ENCODE results near the gene ATP6V1A. TPM values are rescaled to one million over a fixed set of nuclear protein-coding genes. Genes with fewer than 3 reads are reported as not detected.

The ATP6V1A gene
- total and polyA plus RNA-seq, 10 donors: 13.3 to 109 (median 81.8) TPM

DNA sequence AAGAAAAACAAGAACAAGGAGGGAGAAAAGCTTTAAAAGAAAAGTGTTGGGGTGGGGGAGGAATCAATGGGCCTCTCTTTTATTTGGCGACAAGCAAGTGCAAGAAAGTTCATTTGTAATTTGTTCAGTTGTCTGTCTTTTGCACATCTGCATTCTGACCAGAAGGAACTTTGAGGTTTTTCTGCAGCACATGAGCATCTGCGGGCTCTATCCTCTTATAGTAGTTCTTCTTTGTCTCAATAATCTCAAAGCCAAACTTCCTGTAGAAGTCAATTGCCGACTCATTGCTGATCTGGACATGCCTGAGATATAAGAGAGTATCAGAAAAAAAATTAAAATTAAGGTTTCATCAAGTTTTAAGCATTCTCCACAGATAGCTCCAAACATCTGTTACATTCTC, 25.2 kb upstream of the ATP6V1A start:
- no peak overlapping the region for H3K4me3 ChIP-seq
- H3K4me1 ChIP-seq: peaks cover 0 to 8% (median 0%) of the 10 kb centered on the region in 6 donors
- intact Hi-C loops (cut with DNase I; ENCODE audit: low total_unique reads): no loop called here
- H3K9me3 ChIP-seq: no peaks in the 10 kb centered on the region
- H3K27me3 ChIP-seq (replicated peaks in 1 of 7): no peaks in the 10 kb centered on the region
- DNase-seq: no peak
- WGBS, 5 donors: 29 to 51% (median 47%) methylated on average over 3 of the region's 3 CpGs
- H3K36me3 ChIP-seq: peaks cover 0 to 65% (median 30%) of the 10 kb centered on the region in 6 donors
- TF ChIP-seq POLR2AphosphoS5 (IDR thresholded peaks at IDR 0.05) (no peak), POLR2A (IDR thresholded peaks at IDR 0.05) (no peak)
- TF ChIP-seq, protein P1, sequence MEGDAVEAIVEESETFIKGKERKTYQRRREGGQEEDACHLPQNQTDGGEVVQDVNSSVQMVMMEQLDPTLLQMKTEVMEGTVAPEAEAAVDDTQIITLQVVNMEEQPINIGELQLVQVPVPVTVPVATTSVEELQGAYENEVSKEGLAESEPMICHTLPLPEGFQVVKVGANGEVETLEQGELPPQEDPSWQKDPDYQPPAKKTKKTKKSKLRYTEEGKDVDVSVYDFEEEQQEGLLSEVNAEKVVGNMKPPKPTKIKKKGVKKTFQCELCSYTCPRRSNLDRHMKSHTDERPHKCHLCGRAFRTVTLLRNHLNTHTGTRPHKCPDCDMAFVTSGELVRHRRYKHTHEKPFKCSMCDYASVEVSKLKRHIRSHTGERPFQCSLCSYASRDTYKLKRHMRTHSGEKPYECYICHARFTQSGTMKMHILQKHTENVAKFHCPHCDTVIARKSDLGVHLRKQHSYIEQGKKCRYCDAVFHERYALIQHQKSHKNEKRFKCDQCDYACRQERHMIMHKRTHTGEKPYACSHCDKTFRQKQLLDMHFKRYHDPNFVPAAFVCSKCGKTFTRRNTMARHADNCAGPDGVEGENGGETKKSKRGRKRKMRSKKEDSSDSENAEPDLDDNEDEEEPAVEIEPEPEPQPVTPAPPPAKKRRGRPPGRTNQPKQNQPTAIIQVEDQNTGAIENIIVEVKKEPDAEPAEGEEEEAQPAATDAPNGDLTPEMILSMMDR (IDR thresholded peaks at IDR 0.05 in 8 of 11, conservative IDR thresholded peaks at IDR 0.05 in 3 of 11): no peak
- no peak overlapping the region for H3K27ac ChIP-seq

GRCh38 chr3:113728661-113729060, 18.2 kb upstream of the ATP6V1A start:
- WGBS, 5 donors: 91 to 100% (median 97%) methylated on average over 2 of the region's 2 CpGs
- no peak overlapping the region for H3K27ac ChIP-seq
- no peak for DNase-seq
- peaks cover 0 to 41% (median 0%) of the 10 kb centered on the region in 6 donors for H3K4me1 ChIP-seq
- H3K27me3 ChIP-seq (replicated peaks in 1 of 7): no peaks in the 10 kb centered on the region
- no peaks in the 10 kb centered on the region for H3K9me3 ChIP-seq
- H3K4me3 ChIP-seq: no peak overlapping the region
- TF ChIP-seq POLR2AphosphoS5 (IDR thresholded peaks at IDR 0.05) (no peak), POLR2A (IDR thresholded peaks at IDR 0.05) (no peak)
- TF ChIP-seq, protein P1 (IDR thresholded peaks at IDR 0.05 in 8 of 11, conservative IDR thresholded peaks at IDR 0.05 in 3 of 11): no peak
- peaks cover 0 to 27% (median 2%) of the 10 kb centered on the region in 6 donors for H3K36me3 ChIP-seq
- intact Hi-C loops (cut with DNase I; ENCODE audit: low total_unique reads): no loop called here

GRCh38 chr3:113730550-113730949, 16.3 kb upstream of the ATP6V1A start:
- intact Hi-C loops (cut with DNase I; ENCODE audit: low total_unique reads): loop anchor here (10.0 kb wide), 1 partner anchor 184 kb away; no protein-coding TSS in a partner anchor
- H3K27ac ChIP-seq: no peak overlapping the region
- WGBS, 5 donors: 92 to 100% (median 97%) methylated on average over 1 of the region's 1 CpG
- peaks cover 0 to 23% (median 2%) of the 10 kb centered on the region in 6 donors for H3K36me3 ChIP-seq
- DNase-seq: no peak
- H3K4me1 ChIP-seq: peaks cover 0 to 56% (median 4%) of the 10 kb centered on the region in 6 donors
- no peaks in the 10 kb centered on the region for H3K9me3 ChIP-seq
- TF ChIP-seq POLR2A (IDR thresholded peaks at IDR 0.05): no peak
- no peak for TF ChIP-seq POLR2AphosphoS5 (IDR thresholded peaks at IDR 0.05)
- TF ChIP-seq, protein P1 (IDR thresholded peaks at IDR 0.05 in 8 of 11, conservative IDR thresholded peaks at IDR 0.05 in 3 of 11): no peak
- H3K4me3 ChIP-seq: no peak overlapping the region
- no peaks in the 10 kb centered on the region for H3K27me3 ChIP-seq (replicated peaks in 1 of 7)

- no peak overlapping the region for H3K4me3 ChIP-seq
- no peaks in the 10 kb centered on the region for H3K27me3 ChIP-seq (replicated peaks in 1 of 7)
- no peak for DNase-seq
- intact Hi-C loops (cut with DNase I; ENCODE audit: low total_unique reads): loop anchor here (10.0 kb wide), 1 partner anchor 183 kb away; no protein-coding TSS in a partner anchor
- H3K9me3 ChIP-seq: no peaks in the 10 kb centered on the region
- peaks cover 2 to 66% (median 14%) of the 10 kb centered on the region in 6 donors for H3K4me1 ChIP-seq
- H3K36me3 ChIP-seq: peaks cover 0 to 22% (median 2%) of the 10 kb centered on the region in 6 donors
- 84 to 88% (median 87%) methylated on average over 4 of the region's 4 CpGs for WGBS, 5 donors
- no peak overlapping the region for H3K27ac ChIP-seq
- no peak for TF ChIP-seq POLR2AphosphoS5 (IDR thresholded peaks at IDR 0.05)
- no peak for TF ChIP-seq POLR2A (IDR thresholded peaks at IDR 0.05)
- TF ChIP-seq, protein P1 (IDR thresholded peaks at IDR 0.05 in 8 of 11, conservative IDR thresholded peaks at IDR 0.05 in 3 of 11): no peak
Observed at GRCh38 chr3:113731694-113732093, 15.1 kb upstream of the ATP6V1A start.

All from spleen (tissue), 11 donors.